Effector memory CD4-positive, alpha-beta T cell (primary cell): ENCODE data around the gene NPIPB9.
A peak's percentile ranks its signal among the peaks of the same experiment; 100 is the strongest.

ENCODE experiments used
- DNase-seq, 3 donors: peaks; one replicate each; pipeline ENCODE4 v3.0.0-alpha.2; 2020
- H3K27ac ChIP-seq: 2 replicates; pipeline ENCODE4 v1.7.0; 2013; ENCODE audit warnings: mild to moderate bottlenecking, low read length, moderate library complexity; ENCODE audit not compliant: insufficient read depth, poor library complexity, severe bottlenecking
- H3K27me3 ChIP-seq: replicated peaks from 2 replicates; pipeline ENCODE4 v1.7.0; 2013; ENCODE audit warnings: mild to moderate bottlenecking, low read length; ENCODE audit not compliant: insufficient read depth, control insufficient read depth, poor library complexity, severe bottlenecking
- H3K36me3 ChIP-seq: 2 replicates; pipeline ENCODE4 v1.7.0; 2013; ENCODE audit warnings: mild to moderate bottlenecking, low read length, moderate library complexity; ENCODE audit not compliant: control insufficient read depth, insufficient read depth
- H3K4me1 ChIP-seq: 2 replicates; pipeline ENCODE4 v1.7.0; 2013; ENCODE audit warnings: low read length, mild to moderate bottlenecking; ENCODE audit not compliant: control insufficient read depth, insufficient read depth, poor library complexity, severe bottlenecking
- H3K4me3 ChIP-seq: 2 replicates; pipeline ENCODE4 v1.7.0; 2013; ENCODE audit warnings: low read length, low read depth, mild to moderate bottlenecking; ENCODE audit not compliant: insufficient read depth, poor library complexity, severe bottlenecking
- H3K9me3 ChIP-seq: 2 replicates; pipeline ENCODE4 v1.7.0; 2013; ENCODE audit warnings: mild to moderate bottlenecking, low read length, moderate library complexity; ENCODE audit not compliant: control insufficient read depth

The NPIPB9 gene

GRCh38 chr16:28821874-28822519 lies 70.4 kb downstream of the NPIPB9 start:
- H3K27ac ChIP-seq = peak overlapping the region; percentile 99
- H3K4me3 ChIP-seq = peak overlapping the region; percentile 96
- H3K4me1 ChIP-seq = peaks cover 17% of the 10 kb centered on the region
- H3K9me3 ChIP-seq = no peaks in the 10 kb centered on the region
- H3K36me3 ChIP-seq = peaks cover 18% of the 10 kb centered on the region
- no peak for DNase-seq
- no peaks in the 10 kb centered on the region for H3K27me3 ChIP-seq
